GM19452 (cell line): ENCODE data around the gene FBXL20.
"Not testable (repeated sequence)": the region's sequence is repeated elsewhere in the genome, so short reads cannot be mapped to it uniquely, and the experiment has no call there.

ENCODE experiments used
- ATAC-seq: cut with Tn5 transposase; IDR thresholded peaks from one replicate; pipeline ENCODE4 v1.9.1; 2021; ENCODE audit not compliant: unreplicated experiment

FBXL20 gene

DNA sequence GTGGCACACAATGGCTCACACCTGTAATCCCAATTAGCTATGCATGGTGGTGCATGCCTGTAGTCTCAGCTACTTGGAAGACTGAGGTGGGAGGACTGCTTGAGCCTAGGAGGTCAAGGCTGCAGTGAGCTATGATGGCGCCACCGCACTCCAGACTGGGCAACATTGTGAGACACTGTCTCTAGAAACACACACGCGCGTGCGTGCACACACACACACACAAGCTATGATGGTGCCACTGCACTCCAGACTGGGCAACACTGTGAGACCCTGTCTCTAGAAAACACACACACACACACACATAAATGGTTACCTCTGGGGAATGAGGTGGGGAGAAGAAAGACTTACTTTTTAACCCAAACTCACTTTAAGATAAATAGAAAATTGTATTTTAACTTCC, 16.4 kb downstream of the FBXL20 start:
- ATAC-seq: no peak

DNA sequence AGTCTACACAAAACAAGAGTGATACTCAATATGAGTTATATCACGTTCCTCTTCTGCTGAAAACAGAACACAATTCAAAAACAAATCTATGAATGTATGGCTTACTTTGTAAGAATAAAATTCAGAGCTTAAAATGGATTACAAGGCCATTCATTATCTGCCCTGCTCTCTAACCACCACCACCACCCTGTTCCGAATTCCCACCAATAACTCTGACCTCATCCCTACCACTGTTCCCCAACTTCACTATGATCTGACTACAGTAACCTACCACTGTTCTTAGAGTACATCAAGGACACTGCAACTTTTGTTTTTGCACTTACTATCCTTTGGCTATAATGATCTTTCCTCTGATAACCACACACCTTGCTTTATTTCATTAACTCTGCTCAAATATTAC, 21.3 kb downstream of the FBXL20 start:
- no peak for ATAC-seq

DNA sequence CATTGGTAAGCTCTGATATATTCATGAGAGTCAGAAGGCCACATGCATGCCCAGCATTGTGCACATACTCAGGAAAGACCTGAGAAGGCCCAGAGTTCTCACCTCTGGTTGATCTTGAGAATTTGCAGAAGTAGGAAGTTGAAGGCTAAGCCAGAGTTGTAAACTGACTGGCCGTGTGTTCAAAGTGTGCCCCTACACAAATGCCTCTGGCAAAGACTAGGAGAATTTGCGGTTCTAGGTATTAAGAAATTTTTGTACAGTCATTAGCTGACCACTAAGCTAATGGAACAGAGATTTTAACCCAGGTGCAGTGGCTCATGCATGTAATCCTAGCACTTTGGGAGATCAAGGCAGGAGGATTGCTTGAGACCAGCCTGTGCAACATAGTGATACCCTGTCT, 25.0 kb downstream of the FBXL20 start:
- ATAC-seq: no peak

DNA sequence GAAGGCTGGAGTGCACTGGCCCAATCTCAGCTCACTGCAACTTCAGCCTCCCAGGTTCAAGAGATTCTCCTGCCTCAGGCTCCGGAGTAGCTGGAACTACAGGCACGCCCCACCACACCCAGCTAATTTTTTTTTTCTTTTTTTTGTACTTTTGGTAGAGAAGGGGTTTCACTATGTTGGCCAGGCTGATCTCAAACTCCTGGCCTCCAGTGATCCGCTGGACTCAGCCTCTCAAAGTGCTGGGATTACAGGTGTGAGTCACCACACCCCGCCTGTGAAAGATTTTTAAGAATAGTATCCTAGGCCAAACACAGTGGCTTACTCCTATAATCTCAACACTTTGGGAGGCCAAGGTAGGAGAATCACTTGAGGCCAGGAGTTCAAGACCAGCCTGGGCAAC, 33.6 kb downstream of the FBXL20 start:
- ATAC-seq: not testable (repeated sequence)

DNA sequence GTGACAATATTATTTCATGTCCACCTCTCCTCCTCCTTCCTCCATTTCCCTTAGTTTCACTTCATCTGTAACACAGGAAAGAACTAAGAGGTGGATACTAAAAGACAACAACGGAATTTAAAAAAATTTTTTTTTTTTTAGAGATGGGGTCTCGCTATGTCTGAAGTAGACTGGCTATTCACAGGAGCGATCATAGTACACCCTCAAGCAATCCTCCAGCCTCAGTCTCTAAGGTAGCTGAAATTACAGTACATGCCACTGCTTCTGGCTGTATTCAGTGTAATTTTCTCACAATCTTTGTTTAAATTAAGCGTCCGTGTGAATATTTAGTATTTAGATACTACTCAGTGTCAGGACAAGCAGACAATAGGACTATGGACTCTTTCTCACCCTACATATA, 35.6 kb downstream of the FBXL20 start:
- no peak for ATAC-seq

DNA sequence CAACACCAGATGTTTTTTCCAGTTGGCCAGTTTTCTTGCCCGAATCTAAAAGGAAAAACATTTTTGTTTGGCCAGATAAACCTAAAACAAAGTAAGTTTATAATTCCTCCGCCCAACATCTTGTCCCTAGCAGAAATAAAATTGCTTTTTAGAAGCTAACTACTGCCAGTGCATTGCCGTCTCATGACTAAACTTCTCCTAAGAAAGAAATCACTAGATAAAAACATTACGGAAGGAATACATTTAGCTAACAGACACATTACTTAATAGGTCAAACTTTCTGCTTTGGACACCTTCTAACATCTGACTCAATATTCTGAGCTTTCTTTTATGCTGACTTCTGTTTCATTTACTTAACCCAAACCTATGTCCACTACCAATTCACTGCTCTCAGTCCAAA, 36.2 kb downstream of the FBXL20 start:
- no peak for ATAC-seq

DNA sequence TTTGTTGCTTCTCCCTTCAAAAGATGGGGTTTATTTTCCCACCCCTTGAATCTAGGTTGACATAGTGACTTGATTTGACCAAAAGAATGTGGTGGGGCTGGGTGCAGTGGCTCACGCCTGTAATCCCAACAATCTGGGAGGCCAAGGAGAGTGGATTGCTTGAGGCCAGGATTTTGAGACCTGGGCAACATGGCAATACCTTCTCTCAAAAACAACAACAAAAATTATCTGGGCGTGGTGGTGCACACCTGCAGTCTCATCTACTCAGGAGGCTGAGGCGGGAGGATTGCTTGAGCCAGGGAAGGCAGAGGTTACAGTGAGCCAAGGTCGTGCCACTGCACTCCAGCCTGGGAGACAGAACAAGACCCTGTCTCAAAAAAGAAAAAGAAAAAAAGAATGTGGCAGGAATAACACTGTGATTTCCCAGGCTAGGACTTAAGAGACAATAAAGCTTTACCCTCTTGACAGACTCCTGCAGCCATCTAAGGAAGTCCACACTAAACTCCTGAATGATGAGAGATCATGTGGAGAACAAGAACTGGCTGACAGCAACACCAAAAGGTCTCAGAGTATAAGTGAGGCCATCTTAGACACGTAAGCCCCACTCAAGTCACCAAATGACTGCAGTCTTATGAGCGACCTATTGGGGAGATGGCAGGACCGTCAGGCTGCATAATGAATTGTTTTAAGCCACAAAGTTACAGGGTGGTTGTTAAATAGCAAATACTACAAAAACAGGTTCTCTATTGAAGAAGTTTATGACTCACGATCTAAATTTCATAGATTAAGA, 37.0 kb downstream of the FBXL20 start:
- ATAC-seq: no peak

DNA sequence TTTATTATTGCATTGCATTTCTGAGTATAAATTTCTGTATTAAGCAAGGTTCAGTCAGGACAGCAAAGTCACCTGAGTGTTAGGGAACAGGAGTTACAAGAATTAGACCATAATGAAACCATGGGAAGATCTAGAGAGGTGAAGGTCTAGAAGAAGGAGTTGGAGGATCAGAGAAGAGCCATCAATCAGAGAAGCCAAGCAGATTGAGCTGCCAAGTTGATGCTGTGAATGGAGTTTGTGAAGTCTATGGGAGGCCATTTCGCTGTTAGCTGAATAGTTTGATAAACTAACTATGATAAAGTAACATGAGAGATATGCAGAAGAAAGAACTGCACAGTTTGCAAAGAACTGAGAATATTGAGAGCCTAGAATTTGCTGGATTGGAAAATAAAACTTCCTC, 40.4 kb downstream of the FBXL20 start:
- ATAC-seq: no peak

DNA sequence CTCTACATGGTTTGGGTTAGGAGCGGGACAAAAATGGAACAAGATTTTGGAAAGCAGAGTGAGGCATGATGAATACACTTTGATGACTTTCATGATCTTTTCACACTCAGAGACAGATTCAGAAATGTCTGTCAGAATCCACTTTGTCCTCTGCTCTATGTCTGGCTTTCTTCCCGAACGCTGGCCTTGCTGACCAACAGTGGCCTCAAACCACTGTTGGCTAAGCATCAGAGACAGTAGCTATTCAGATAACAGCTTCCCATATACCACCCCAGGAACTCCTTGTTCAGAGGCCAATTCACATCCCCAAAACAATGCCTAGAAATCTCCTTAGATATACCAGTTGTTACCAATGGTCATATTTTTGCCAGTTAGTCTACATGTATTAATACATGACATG, 40.9 kb downstream of the FBXL20 start:
- ATAC-seq: no peak

DNA sequence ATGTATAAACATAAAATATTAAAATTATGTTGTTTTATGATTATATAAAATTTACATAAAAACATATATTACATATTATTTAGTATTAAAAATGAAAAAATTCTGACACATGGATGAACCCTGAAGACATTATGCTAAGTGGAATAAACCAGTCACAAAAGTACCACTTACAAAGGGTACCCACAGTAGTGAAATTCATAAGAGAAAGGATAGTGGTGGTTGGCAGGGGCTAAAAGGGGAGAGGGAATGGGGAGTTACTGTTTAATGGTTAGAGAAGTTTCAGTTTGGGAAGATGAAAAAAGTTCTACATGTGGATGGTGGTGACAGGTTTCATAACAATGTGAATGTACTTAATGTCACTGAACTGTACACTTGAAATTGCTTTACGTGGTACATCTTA, 41.4 kb downstream of the FBXL20 start:
- ATAC-seq: no peak

DNA sequence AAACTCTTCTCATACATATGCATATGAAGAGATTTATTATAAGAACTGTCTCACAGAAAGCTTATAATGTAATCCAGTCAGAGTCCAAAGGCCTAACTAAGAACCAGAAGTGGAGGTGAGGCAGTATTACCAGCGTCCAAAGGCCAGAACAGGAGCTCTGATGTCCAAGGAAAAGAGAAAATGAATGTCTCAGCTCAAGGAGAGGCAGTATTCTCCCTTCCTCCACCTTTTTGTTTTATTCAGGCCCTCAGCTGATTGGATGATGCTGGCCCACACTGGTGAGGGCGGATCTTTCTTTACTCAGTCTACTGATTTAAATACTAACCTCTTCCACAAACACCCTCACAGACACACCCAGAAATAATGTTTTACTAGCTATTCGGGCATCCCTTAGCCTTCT, 43.4 kb downstream of the FBXL20 start:
- ATAC-seq: no peak

DNA sequence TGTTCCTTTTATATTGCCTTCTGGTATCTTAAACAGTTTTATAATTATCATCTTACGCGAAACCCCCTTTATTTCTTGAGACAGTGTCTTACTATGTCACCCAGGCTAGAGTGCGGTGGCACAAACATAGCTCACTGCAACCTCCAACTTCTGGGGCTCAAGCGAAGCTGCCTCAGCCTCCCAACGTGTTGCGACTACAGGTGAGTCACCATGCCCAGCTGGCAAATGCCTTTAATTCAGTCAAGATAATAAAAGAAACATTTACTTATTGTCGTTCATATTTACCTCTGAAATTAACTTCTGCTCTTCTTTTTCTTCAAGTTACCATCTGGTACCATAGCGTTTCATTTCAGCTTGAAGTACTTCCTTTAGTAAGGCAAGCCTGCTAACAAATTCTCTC, 43.9 kb downstream of the FBXL20 start:
- no peak for ATAC-seq

DNA sequence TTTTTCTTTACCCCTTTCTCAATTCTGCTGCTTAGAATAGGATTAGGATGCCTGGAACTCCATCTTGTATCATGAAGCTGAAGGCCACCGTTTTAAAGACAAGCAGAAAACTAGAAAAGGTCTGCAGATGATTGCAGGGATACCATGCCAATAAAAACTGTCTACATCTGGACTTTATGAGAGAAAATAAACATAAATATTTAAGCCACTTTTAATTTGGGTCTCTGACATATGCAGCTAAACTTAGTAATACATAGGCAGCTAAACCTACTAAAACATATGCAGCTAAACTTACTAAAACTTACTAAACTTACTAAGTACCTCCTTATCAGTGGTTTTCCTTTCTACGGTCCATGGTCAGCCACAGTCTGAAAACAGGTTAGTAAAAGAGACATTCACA, 48.4 kb downstream of the FBXL20 start:
- no peak for ATAC-seq

DNA sequence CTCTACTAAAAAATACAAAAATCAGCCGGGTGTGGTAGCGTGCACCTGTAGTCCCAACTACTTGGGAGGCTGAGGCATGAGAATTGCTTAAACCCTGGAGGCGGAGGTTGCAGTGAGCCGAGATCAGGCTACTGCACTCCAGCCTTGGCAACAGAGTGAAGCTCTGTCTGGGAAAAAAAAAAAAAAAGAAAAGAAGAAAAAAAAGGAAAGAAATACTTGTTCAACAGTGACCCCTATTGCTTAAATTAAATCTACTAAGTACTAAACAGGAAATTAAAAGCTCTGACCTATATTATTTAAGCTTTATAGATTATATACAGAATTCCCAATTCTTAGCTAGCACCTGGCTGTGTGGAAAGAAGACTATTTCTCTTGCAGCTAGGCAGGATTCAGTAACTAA, 48.9 kb downstream of the FBXL20 start:
- ATAC-seq: no peak

DNA sequence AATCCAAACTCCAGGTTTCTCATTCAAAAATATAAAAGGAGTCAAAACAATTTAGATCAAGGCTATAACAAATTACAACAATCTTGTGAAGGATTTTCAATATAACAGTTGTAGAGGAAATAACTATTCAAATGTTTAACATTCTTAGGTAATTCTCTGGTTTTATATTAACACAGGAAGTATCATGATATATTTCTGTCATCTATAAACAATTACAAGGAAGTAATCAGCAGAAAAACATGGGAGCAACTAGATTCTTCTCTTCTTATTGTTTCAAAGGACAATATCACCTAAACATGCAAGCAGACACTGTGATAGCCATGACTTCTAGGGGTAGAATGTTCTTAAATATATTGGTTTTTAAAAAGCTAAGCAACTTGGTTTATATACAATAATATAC, 49.9 kb downstream of the FBXL20 start:
- no peak for ATAC-seq

DNA sequence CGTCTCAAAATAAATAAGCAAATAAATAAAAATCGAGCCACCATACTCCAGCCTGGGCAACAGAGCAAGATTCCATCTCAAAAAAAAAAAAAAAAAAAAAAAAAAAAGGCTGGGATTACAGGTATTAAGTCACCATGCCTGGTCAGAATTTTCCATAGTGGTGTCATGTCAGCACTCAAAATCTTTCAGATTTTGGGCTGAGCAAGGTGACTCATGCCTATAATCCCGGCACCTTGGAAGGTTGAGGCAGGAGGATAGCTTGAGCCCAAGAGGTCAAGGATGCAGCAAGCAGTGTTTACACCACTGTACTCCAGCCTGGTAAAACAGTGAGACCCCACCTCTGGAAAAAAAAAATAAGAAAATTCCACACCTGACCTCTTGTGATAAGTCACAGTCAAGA, 52.2 kb downstream of the FBXL20 start:
- ATAC-seq: no peak

DNA sequence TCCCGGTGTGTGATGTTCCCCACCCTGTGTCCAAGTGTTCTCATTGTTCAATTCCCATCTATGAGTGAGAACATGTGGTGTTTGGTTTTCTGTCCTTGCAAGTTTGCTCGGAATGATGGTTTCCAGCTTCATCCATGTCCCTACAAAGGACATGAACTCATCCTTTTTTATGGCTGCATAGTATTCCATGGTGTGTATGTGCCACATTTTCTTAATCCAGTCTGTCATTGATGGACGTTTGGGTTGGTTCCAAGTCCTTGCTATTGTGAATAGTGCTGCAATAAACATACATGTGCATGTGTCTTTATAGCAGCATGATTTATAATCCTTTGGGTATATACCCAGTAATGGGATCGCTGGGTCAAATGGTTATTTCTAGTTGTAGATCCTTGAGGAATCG, 54.6 kb downstream of the FBXL20 start:
- not testable (repeated sequence) for ATAC-seq

DNA sequence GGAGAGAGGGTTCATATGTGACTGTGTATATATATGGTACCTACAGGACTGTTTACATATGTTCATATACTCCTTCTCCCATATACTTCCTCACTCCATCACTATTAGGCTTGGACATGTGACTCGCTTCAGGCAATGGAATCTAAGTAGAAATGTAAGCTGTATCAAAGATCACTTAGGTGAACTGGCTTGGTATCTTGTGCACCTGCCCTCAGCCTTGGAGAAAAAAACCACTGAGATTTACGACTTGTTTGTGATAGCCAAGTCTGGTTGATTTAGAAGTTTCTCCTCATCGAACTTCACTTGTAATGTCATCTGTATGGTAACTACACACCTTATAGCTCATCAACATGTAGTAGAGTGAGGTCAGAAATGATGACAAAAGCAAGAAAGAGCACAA, 59.9 kb downstream of the FBXL20 start:
- no peak for ATAC-seq

DNA sequence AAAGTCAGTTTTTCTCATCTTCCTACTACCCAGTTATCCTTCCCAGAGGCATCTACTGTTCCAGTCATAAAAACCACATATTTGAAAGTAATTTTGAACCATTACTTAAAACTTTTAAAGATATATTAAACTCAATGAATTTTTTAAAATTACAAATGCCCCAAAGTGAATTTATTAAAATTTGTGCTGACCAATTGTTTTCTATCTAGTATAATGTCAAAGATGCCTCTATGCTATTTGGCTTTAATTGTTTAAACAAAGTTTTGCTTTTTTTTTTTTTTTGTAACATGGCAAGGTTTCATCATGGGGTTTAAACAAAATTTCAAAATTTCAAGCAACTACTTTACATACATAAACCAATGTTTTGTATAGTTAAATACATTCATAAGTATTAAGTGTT, 60.7 kb downstream of the FBXL20 start:
- no peak for ATAC-seq

DNA sequence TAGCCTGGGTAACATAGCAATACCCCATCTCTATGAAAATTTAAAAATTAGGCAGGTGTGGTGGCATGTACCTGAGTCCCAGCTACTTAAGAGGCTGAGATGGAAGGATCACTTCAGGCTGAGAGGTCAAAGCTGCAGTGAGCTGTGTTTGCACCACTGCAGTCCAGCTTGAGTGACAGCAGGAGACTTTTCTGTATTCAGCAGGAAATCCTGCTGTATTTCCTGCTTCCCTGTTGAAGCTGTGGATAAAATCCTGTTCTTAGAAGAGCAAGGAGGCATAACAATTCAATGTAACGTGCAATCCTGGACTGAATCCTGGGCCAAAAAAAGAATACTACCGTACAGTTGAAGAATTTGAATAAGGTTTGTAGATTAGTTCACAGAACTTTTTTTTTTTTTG, 62.2 kb downstream of the FBXL20 start:
- ATAC-seq: no peak

DNA sequence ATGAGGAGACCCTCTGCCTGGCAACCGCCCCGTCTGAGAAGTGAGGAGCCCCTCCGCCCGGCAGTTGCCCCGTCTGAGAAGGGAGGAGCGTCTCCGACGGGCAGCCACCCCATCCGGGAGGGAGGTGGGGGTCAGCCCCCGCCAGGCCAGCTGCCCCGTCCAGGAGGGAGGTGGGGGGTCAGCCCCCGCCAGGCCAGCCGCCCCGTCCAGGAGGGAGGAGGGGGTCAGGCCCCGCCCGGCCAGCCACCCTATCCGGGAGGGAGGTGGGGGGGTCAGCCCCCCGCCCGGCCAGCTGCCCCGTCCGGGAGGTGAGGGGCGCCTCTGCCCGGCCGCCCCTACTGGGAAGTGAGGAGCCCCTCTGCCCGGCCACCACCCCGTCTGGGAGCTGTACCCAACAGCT, 63.8 kb downstream of the FBXL20 start:
- not testable (repeated sequence) for ATAC-seq

DNA sequence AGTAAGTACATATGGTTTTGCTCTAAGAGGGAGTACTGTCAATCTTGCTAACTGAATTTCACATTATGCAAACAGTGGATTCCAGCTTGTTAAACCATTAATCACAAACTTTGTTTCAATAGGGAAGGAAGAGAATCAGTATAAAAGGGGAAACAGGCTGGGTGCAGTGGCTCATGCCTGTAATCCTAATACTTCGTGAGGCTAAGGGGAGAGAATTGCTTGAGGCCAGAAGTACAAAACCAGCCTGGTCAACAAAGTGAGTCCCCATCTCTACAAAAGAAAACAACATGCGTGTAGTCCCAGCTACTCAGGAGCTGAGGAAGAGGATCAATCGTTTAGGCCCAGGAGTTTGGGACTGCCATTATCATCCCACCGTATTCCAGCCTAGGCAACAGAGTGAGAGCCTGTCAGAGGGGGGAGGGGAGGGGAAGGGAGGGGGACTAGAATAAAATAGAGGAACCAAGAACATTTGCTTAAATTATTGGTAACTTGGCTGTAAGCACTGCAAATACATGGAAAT, 65.7 kb downstream of the FBXL20 start:
- ATAC-seq: no peak
